GM21381 (cell line): ENCODE results near the gene FBXO5.
A peak's percentile ranks its signal among the peaks of the same experiment; 100 is the strongest.

Source experiments
- ATAC-seq: cut with Tn5 transposase; IDR thresholded peaks from one replicate; pipeline ENCODE4 v1.9.1; 2021; ENCODE audit warnings: mild to moderate bottlenecking, moderate library complexity; ENCODE audit not compliant: unreplicated experiment

FBXO5 gene

DNA sequence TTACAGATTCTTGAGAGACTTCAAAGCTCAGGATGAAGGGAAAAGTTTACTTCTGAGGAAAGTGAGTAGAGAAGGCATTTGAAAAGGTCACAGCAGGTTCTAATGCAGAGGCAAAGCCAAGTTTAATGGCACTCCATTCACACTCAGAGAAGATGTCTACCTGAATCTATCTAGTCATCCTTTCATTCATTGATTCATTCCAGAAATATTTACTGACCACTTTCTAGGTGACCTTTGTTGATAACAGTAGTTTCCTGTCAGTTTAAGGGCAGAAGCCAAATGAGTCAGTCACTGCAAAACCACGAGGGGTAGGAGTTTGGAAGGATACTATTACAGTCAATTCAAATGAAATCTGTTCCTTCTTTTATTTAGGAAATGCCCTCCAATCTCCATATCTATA lies 30.8 kb downstream of the FBXO5 start:
- no peak for ATAC-seq

DNA sequence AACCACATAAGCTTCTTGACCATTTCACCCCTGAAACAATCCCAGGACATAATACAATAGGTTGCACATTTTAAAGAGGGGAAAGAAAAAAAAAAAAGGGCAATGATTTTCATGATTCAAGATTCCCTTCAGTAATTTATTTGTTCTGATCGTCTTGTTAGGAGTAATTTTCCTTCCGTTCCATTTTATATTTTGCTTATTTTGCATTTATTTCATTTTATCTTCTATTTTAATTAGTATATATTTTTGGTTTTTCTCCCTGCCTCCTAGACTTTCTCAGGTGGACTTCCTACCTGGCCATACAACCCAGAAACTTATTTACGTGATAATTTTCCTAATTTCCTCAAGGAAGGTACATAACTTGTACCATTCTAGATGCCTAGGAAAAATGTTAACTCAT lies 32.6 kb downstream of the FBXO5 start:
- no peak for ATAC-seq

DNA sequence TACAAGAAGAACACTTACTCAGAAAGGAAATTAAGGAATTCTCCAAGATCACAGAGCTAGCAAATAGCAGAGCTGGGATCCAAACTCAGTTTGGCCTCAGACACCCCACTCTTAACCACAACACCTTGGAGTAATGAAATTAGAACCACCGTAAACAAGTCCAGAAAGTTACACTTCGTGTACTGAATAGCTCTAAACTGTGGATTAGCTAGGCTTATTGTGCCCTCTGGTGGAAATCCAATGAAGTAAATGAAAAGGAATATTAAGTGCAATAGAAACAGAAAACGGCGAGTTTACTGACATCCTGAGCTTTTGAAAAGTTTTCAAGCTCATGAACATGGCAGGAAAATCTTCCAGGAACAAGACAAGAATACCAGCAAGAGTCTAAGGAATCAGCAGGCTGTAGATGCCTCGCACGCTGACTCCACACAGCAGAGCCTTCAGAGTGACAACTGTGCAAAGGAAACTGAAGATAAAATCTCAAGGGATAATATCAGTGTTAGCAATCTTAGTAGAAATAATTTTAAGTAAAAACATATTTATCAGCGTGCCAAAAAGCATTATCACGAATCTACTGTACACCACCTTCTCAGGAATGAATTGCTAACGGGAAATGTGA lies 34.6 kb downstream of the FBXO5 start:
- ATAC-seq, result peak; percentile 78

DNA sequence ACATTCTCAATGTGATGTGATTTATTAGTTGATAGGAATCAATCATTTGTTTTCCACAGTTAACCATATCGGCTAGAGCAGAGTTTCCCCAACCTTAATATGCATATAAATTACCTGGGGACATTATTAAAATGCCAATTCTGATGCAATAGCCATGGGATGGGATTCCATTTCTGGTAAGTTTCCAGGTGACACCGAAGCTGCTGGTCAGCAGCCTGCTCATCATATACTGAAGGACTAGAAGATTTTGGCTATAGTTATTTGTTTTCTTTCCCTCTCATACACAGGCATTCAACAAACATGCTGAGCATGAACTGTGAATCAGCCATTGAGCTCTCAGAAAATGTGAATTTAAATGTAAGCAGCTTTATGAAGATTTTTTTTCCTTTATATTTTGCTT lies 35.8 kb downstream of the FBXO5 start:
- ATAC-seq, result no peak

DNA sequence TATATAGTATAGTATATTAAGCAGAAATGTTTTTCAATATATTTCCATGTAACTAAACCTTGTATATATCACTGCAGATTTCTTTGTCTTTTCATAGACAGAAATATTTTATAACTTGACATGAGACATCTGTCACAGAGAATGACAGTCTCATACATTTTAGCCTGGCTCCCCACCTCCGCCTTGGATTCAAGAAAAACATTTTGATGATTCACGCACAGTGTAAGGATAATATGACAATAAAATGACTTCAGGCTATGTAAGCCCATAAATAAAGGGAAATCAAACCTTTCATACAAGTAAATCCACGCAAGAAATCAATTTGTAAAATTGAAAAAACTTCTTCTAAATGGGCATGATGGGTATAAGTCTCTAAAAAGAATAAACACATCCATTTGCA lies 36.4 kb downstream of the FBXO5 start:
- ATAC-seq, result no peak

- no peak for ATAC-seq
Observed at GRCh38 chr6:152943260-152943897, 39.5 kb downstream of the FBXO5 start.

GRCh38 chr6:152942319-152942869 lies 40.4 kb downstream of the FBXO5 start:
- no peak for ATAC-seq

DNA sequence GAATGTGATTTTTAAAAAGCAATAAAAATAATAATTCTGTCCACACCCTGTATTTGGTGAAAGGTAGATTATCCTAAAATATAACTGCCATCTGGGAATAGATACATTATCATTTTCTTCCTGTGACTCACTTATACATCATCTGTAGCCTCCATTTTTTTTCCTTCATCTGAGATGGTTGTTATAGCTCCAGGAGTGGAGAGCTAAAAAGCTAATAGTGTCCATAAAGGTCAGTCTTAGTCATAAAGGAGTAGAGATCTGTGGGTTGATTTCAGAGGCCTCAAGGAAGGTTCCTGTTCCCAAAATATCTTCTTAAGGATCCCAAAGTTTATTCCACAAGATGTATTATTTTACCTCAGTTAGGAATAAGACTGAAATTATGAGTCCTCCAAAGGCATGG lies 41.1 kb downstream of the FBXO5 start:
- ATAC-seq, result no peak

DNA sequence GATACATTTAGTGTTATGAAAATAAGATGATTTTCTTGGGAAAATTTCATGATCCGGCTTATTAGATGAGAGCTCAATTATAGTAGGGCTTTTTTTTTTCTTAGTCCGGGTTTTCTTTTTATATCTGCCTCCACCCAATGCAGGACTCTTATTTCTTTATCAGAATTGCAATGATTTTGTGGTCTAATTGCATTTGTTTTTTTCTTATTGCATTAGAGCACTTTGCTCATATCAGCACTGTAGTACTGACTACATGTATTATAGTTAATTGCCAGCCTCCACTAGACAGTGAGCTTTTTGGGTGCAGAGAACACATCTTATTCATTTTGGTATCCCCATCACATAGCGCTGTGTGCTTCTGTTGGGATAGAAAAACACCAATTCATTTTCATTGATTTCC lies 50.0 kb downstream of the FBXO5 start:
- ATAC-seq, result no peak

DNA sequence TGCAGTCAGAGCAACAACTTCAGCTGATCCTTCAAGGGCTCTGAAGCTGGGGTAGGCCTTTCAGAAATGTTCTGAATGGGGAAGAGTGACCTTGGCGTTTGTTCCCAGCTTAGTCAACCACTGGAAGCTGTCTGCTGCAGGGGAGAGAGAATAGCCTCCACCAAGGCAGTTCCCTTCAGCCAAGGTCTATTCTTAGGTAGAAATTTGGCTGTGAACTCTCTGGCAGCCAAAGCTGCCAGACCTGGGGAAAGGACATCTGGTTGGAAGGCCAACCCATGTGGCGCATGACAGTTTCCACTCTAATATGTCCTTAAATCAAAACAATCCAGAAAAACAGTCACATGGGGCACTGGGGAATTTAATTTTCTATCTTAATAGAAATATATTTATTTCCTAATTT lies 60.1 kb downstream of the FBXO5 start:
- ATAC-seq, result no peak
